Mammary epithelial cell (primary cell): ENCODE measurements around the gene GPR161.

Experiments
- EZH2 ChIP-seq: IDR thresholded peaks from 2 replicates; pipeline ENCODE4 v1.6.1; 2012; ENCODE audit warnings: low read length, inconsistent platforms, borderline replicate concordance
- TF ChIP-seq, protein P1 (sequence below), 2 donors: IDR thresholded peaks in 1 of 2; conservative IDR thresholded peaks in 1 of 2; 2 replicates each; pipeline ENCODE4 v1.5.1; 2011 to 2012; ENCODE audit warnings: inconsistent platforms in 2 of 2, low read length in 2 of 2, mild to moderate bottlenecking in 2 of 2, control low read depth in 1 of 2, low read depth in 1 of 2; ENCODE audit not compliant: insufficient read depth in 1 of 2; ENCODE audit errors: extremely low read depth in 1 of 2

GRCh38 chr1:168031627-168032026 is 105.1 kb downstream of the GPR161 start:
- TF ChIP-seq, protein P1, sequence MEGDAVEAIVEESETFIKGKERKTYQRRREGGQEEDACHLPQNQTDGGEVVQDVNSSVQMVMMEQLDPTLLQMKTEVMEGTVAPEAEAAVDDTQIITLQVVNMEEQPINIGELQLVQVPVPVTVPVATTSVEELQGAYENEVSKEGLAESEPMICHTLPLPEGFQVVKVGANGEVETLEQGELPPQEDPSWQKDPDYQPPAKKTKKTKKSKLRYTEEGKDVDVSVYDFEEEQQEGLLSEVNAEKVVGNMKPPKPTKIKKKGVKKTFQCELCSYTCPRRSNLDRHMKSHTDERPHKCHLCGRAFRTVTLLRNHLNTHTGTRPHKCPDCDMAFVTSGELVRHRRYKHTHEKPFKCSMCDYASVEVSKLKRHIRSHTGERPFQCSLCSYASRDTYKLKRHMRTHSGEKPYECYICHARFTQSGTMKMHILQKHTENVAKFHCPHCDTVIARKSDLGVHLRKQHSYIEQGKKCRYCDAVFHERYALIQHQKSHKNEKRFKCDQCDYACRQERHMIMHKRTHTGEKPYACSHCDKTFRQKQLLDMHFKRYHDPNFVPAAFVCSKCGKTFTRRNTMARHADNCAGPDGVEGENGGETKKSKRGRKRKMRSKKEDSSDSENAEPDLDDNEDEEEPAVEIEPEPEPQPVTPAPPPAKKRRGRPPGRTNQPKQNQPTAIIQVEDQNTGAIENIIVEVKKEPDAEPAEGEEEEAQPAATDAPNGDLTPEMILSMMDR (conservative IDR thresholded peaks at IDR 0.05 in 1 of 2, IDR thresholded peaks at IDR 0.05 in 1 of 2; ENCODE audit: extremely low read depth in 1 of 2, insufficient read depth in 1 of 2, low read depth in 1 of 2, low read length in 2 of 2): no peak
- no peak for TF ChIP-seq EZH2
